GM19324 (cell line): ENCODE measurements around the gene FYCO1.
"Not testable (repeated sequence)": the region's sequence is repeated elsewhere in the genome, so short reads cannot be mapped to it uniquely, and the experiment has no call there.

ENCODE experiments used
- ATAC-seq: cut with Tn5 transposase; IDR thresholded peaks from one replicate; pipeline ENCODE4 v1.9.1; 2021; ENCODE audit warnings: mild to moderate bottlenecking, moderate library complexity; ENCODE audit not compliant: unreplicated experiment, low FRiP score

The FYCO1 gene

GRCh38 chr3:45995236-45996192 is at the start of gene FYCO1:
FYCO1 (minus strand) TSS chr3:45995824; CDS start chr3:45984910, 10,914 bp downstream.
- ATAC-seq, result peak; percentile 88

GRCh38 chr3:46038916-46039315 is 43.3 kb upstream of the FYCO1 start:
- no peak for ATAC-seq

- not testable (repeated sequence) for ATAC-seq
Measured at GRCh38 chr3:46038071-46038470, 42.4 kb upstream of the FYCO1 start.

- ATAC-seq, result no peak
Measured at GRCh38 chr3:46036191-46036590, 40.6 kb upstream of the FYCO1 start.

GRCh38 chr3:46031747-46032146 is 36.1 kb upstream of the FYCO1 start:
- ATAC-seq, result no peak

- ATAC-seq, result no peak
Measured at GRCh38 chr3:46031269-46031668, 35.6 kb upstream of the FYCO1 start.

- no peak for ATAC-seq
Measured at GRCh38 chr3:46030626-46031025, 35.0 kb upstream of the FYCO1 start.

- ATAC-seq, result no peak
Measured at GRCh38 chr3:46029953-46030543, 34.4 kb upstream of the FYCO1 start.

GRCh38 chr3:46027736-46028397 is 32.2 kb upstream of the FYCO1 start:
- no peak for ATAC-seq

- ATAC-seq, result no peak
Measured at GRCh38 chr3:46027021-46027705, 31.5 kb upstream of the FYCO1 start, which contains the start of gene XCR1. XCR1 (minus strand) TSS chr3:46027483; CDS start chr3:46021947, 5,536 bp downstream.

GRCh38 chr3:46025139-46025538 is 29.5 kb upstream of the FYCO1 start:
- no peak for ATAC-seq

- ATAC-seq, result no peak
Measured at GRCh38 chr3:46024131-46024530, 28.5 kb upstream of the FYCO1 start.

GRCh38 chr3:46022909-46023785 is 27.5 kb upstream of the FYCO1 start:
- ATAC-seq, result no peak

- no peak for ATAC-seq
Measured at GRCh38 chr3:46021516-46021915, 25.9 kb upstream of the FYCO1 start.

GRCh38 chr3:46020766-46021510 is 25.3 kb upstream of the FYCO1 start:
- ATAC-seq, result no peak

- no peak for ATAC-seq
Measured at GRCh38 chr3:46019707-46020106, 24.1 kb upstream of the FYCO1 start.

- no peak for ATAC-seq
Measured at GRCh38 chr3:46017720-46018119, 22.1 kb upstream of the FYCO1 start.

- no peak for ATAC-seq
Measured at GRCh38 chr3:46013316-46014094, 17.9 kb upstream of the FYCO1 start.
